GM23338 (cell line): ENCODE results near the gene RUSC2. TPM values are rescaled to one million over a fixed set of nuclear protein-coding genes. Genes with fewer than 3 reads are reported as not detected.

Experiments
- ATAC-seq: fragments of 200-7000 bp; cut with Tn5 transposase; 3 replicates; pipeline ENCODE4 v1.9.1; 2020
- DNase-seq: peaks from one replicate; pipeline ENCODE4 v3.0.0-alpha.2; 2015; ENCODE audit warnings: low spot score
- H2AFZ ChIP-seq: fragments of 200-600 bp; sonication (generic); 2 replicates; pipeline ENCODE4 v1.8.0; 2016; ENCODE audit warnings: antibody characterized with exemption, mild to moderate bottlenecking, moderate library complexity
- H3F3A ChIP-seq: fragments of 200-600 bp; sonication (generic); replicated peaks from 2 replicates; pipeline ENCODE4 v1.8.0; 2017; ENCODE audit warnings: antibody characterized with exemption, mixed run types, low read depth
- H3K27ac ChIP-seq: fragments of 200-600 bp; sonication (generic); 2 replicates; pipeline ENCODE4 v1.6.1; 2016; ENCODE audit warnings: low read depth
- H3K27me3 ChIP-seq: fragments of 200-600 bp; sonication (generic); 2 replicates; pipeline ENCODE4 v1.8.0; 2016; ENCODE audit warnings: mild to moderate bottlenecking, mixed run types, moderate library complexity; ENCODE audit not compliant: insufficient read depth
- H3K36me3 ChIP-seq: fragments of 200-600 bp; sonication (generic); 2 replicates; pipeline ENCODE4 v1.8.0; 2016; ENCODE audit warnings: mild to moderate bottlenecking; ENCODE audit not compliant: insufficient read depth
- H3K4me1 ChIP-seq: fragments of 200-600 bp; sonication (generic); 2 replicates; pipeline ENCODE4 v1.8.0; 2016; ENCODE audit warnings: mild to moderate bottlenecking, moderate library complexity; ENCODE audit not compliant: insufficient read depth
- H3K4me2 ChIP-seq: fragments of 200-600 bp; sonication (generic); 2 replicates; pipeline ENCODE4 v1.7.1; 2017; ENCODE audit warnings: mixed run types
- H3K4me3 ChIP-seq: fragments of 200-600 bp; sonication (generic); 2 replicates; pipeline ENCODE4 v1.6.1; 2016; ENCODE audit warnings: mixed run types
- H3K79me2 ChIP-seq: fragments of 200-600 bp; sonication (generic); replicated peaks from 2 replicates; pipeline ENCODE4 v1.8.0; 2017; ENCODE audit warnings: mild to moderate bottlenecking; ENCODE audit not compliant: insufficient read depth
- H3K9me2 ChIP-seq: fragments of 200-600 bp; sonication (generic); 2 replicates; pipeline ENCODE4 v1.8.0; 2017; ENCODE audit not compliant: insufficient read depth
- H4K20me1 ChIP-seq: fragments of 200-600 bp; sonication (generic); replicated peaks from 2 replicates; pipeline ENCODE4 v1.8.0; 2017; ENCODE audit warnings: mild to moderate bottlenecking; ENCODE audit not compliant: insufficient read depth
- H3K27ac Mint-ChIP-seq: 2 replicates; pipeline ENCODE4 v1.8.0; 2020; ENCODE audit warnings: inconsistent platforms, mild to moderate bottlenecking, moderate library complexity, mixed read lengths
- H3K27me3 Mint-ChIP-seq: 3 replicates; pipeline ENCODE4 v1.8.0; 2022; ENCODE audit warnings: low read depth, mild to moderate bottlenecking, moderate library complexity, mixed read lengths, inconsistent platforms; ENCODE audit not compliant: insufficient read depth, poor library complexity
- H3K36me3 Mint-ChIP-seq: 3 replicates; pipeline ENCODE4 v1.8.0; 2021; ENCODE audit warnings: low read depth, mild to moderate bottlenecking, inconsistent platforms, moderate library complexity, mixed read lengths
- H3K4me1 Mint-ChIP-seq: 3 replicates; pipeline ENCODE4 v1.8.0; 2020; ENCODE audit warnings: mild to moderate bottlenecking, inconsistent platforms, mixed read lengths
- H3K4me3 Mint-ChIP-seq: 3 replicates; pipeline ENCODE4 v1.8.0; 2021; ENCODE audit warnings: moderate library complexity, mild to moderate bottlenecking, inconsistent platforms, mixed read lengths
- H3K9me3 Mint-ChIP-seq: 3 replicates; pipeline ENCODE4 v1.8.0; 2020; ENCODE audit warnings: moderate library complexity, mild to moderate bottlenecking, inconsistent platforms, mixed read lengths
- CREB1 ChIP-seq: fragments of 250-450 bp; sonication (Bioruptor Pico); IDR thresholded peaks from 2 replicates; pipeline ENCODE4 v1.5.0; 2020; ENCODE audit warnings: low read depth, mild to moderate bottlenecking, moderate library complexity
- EZH2phosphoT487 ChIP-seq: fragments of 200-600 bp; sonication (generic); IDR thresholded peaks from one replicate; pipeline ENCODE4 v1.8.1; 2018; ENCODE audit warnings: antibody characterized with exemption; ENCODE audit not compliant: unreplicated experiment
- NANOG ChIP-seq: IDR thresholded peaks from 2 replicates; pipeline ENCODE4 v1.6.1; 2016; ENCODE audit warnings: antibody characterized with exemption, borderline replicate concordance
- ZNF331 ChIP-seq: fragments of 250-450 bp; sonication (Bioruptor Pico); IDR thresholded peaks from 2 replicates; pipeline ENCODE4 v1.5.0; 2020; ENCODE audit warnings: low read depth, mild to moderate bottlenecking, moderate library complexity
- polyA plus RNA-seq: library from polyadenylated mRNA; unstranded; fragments of >200 nt; fragmentation: Nextera tagmentation; extraction: Ambion mirVana; gene quantifications from 2 replicates; pipeline ENCODE4 v1.2.1, GENCODE V29; 2016
- total RNA-seq: library from RNA; depleted of rRNA; stranded (reverse); fragments of >200 nt; shearing (Covaris generic); gene quantifications from 2 replicates; pipeline ENCODE4 v1.2.3, GENCODE V29; 2014
- TF ChIP-seq, protein P1 (sequence below): IDR thresholded peaks from one replicate; pipeline ENCODE4 v1.6.1; 2018; ENCODE audit warnings: antibody characterized with exemption; ENCODE audit not compliant: unreplicated experiment
- TF ChIP-seq, protein P2 (sequence below): IDR thresholded peaks from 2 replicates; pipeline ENCODE4 v1.6.1; 2016; ENCODE audit warnings: antibody characterized with exemption
- TF ChIP-seq, protein P3 (sequence below): fragments of 250-450 bp; sonication (Bioruptor Pico); IDR thresholded peaks from 2 replicates; pipeline ENCODE4 v1.5.0; 2020; ENCODE audit warnings: mild to moderate bottlenecking, moderate library complexity

The RUSC2 gene
- total and polyA plus RNA-seq, 2 experiments from 2014 or later = 3.0 to 8.2 TPM

DNA sequence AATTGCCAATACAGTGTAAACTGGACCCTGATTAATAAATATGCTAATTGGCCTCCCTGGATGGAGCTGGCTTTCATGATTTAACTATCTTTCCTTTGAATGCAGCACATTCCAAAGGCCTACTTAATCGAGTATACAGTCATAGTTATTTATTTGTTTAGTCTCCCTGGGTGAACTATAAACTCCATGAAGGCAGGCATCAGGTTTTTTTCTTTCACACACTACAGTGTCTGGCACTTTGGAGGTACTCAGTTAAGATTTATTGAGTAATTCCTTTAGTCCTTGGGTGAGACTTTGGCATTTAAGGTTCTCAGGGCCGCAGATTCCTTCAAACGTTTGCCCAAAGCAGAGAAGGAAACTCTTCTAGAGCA is 20.5 kb downstream of the RUSC2 start:
- Histone ChIP-seq H3K4me1 (peaks cover 8% of the 10 kb centered on the region; the same call in 1 of the 2 replicates), H3K36me3 (no peaks in the 10 kb centered on the region), H3K27me3 (no peaks in the 10 kb centered on the region), H3K27ac (no peak overlapping the region), H3F3A (no peaks in the 10 kb centered on the region), H2AFZ (no peak overlapping the region), H3K79me2 (no peaks in the 10 kb centered on the region), H3K4me3 (no peak overlapping the region), H4K20me1 (0 out of 2 replicates have a peak, but pooled peaks cover 2% of the 10 kb centered on the region), H3K9me2 (no peaks in the 10 kb centered on the region), H3K4me2 (no peak overlapping the region)
- no peak overlapping the region for H3K27ac Mint-ChIP-seq
- TF ChIP-seq ZNF331 (no peak), NANOG (no peak), EZH2phosphoT487 (no peak), CREB1 (CRISPR knock-in tag) (no peak)
- TF ChIP-seq, protein P1, sequence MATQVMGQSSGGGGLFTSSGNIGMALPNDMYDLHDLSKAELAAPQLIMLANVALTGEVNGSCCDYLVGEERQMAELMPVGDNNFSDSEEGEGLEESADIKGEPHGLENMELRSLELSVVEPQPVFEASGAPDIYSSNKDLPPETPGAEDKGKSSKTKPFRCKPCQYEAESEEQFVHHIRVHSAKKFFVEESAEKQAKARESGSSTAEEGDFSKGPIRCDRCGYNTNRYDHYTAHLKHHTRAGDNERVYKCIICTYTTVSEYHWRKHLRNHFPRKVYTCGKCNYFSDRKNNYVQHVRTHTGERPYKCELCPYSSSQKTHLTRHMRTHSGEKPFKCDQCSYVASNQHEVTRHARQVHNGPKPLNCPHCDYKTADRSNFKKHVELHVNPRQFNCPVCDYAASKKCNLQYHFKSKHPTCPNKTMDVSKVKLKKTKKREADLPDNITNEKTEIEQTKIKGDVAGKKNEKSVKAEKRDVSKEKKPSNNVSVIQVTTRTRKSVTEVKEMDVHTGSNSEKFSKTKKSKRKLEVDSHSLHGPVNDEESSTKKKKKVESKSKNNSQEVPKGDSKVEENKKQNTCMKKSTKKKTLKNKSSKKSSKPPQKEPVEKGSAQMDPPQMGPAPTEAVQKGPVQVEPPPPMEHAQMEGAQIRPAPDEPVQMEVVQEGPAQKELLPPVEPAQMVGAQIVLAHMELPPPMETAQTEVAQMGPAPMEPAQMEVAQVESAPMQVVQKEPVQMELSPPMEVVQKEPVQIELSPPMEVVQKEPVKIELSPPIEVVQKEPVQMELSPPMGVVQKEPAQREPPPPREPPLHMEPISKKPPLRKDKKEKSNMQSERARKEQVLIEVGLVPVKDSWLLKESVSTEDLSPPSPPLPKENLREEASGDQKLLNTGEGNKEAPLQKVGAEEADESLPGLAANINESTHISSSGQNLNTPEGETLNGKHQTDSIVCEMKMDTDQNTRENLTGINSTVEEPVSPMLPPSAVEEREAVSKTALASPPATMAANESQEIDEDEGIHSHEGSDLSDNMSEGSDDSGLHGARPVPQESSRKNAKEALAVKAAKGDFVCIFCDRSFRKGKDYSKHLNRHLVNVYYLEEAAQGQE = no peak
- TF ChIP-seq, protein P2, sequence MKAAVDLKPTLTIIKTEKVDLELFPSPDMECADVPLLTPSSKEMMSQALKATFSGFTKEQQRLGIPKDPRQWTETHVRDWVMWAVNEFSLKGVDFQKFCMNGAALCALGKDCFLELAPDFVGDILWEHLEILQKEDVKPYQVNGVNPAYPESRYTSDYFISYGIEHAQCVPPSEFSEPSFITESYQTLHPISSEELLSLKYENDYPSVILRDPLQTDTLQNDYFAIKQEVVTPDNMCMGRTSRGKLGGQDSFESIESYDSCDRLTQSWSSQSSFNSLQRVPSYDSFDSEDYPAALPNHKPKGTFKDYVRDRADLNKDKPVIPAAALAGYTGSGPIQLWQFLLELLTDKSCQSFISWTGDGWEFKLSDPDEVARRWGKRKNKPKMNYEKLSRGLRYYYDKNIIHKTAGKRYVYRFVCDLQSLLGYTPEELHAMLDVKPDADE = no peak
- TF ChIP-seq, protein P3, sequence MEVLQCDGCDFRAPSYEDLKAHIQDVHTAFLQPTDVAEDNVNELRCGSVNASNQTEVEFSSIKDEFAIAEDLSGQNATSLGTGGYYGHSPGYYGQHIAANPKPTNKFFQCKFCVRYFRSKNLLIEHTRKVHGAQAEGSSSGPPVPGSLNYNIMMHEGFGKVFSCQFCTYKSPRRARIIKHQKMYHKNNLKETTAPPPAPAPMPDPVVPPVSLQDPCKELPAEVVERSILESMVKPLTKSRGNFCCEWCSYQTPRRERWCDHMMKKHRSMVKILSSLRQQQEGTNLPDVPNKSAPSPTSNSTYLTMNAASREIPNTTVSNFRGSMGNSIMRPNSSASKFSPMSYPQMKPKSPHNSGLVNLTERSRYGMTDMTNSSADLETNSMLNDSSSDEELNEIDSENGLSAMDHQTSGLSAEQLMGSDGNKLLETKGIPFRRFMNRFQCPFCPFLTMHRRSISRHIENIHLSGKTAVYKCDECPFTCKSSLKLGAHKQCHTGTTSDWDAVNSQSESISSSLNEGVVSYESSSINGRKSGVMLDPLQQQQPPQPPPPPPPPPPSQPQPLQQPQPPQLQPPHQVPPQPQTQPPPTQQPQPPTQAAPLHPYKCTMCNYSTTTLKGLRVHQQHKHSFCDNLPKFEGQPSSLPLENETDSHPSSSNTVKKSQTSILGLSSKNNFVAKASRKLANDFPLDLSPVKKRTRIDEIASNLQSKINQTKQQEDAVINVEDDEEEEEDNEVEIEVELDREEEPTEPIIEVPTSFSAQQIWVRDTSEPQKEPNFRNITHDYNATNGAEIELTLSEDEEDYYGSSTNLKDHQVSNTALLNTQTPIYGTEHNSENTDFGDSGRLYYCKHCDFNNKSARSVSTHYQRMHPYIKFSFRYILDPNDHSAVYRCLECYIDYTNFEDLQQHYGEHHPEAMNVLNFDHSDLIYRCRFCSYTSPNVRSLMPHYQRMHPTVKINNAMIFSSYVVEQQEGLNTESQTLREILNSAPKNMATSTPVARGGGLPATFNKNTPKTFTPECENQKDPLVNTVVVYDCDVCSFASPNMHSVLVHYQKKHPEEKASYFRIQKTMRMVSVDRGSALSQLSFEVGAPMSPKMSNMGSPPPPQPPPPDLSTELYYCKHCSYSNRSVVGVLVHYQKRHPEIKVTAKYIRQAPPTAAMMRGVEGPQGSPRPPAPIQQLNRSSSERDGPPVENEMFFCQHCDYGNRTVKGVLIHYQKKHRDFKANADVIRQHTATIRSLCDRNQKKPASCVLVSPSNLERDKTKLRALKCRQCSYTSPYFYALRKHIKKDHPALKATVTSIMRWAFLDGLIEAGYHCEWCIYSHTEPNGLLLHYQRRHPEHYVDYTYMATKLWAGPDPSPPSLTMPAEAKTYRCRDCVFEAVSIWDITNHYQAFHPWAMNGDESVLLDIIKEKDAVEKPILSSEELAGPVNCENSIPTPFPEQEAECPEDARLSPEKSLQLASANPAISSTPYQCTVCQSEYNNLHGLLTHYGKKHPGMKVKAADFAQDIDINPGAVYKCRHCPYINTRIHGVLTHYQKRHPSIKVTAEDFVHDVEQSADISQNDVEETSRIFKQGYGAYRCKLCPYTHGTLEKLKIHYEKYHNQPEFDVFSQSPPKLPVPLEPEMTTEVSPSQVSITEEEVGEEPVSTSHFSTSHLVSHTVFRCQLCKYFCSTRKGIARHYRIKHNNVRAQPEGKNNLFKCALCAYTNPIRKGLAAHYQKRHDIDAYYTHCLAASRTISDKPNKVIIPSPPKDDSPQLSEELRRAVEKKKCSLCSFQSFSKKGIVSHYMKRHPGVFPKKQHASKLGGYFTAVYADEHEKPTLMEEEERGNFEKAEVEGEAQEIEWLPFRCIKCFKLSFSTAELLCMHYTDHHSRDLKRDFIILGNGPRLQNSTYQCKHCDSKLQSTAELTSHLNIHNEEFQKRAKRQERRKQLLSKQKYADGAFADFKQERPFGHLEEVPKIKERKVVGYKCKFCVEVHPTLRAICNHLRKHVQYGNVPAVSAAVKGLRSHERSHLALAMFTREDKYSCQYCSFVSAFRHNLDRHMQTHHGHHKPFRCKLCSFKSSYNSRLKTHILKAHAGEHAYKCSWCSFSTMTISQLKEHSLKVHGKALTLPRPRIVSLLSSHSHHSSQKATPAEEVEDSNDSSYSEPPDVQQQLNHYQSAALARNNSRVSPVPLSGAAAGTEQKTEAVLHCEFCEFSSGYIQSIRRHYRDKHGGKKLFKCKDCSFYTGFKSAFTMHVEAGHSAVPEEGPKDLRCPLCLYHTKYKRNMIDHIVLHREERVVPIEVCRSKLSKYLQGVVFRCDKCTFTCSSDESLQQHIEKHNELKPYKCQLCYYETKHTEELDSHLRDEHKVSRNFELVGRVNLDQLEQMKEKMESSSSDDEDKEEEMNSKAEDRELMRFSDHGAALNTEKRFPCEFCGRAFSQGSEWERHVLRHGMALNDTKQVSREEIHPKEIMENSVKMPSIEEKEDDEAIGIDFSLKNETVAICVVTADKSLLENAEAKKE = no peak
- H3K36me3 Mint-ChIP-seq = no peaks in the 10 kb centered on the region
- no peak for DNase-seq
- no peaks in the 10 kb centered on the region for H3K4me1 Mint-ChIP-seq
- no peak for ATAC-seq
- H3K4me3 Mint-ChIP-seq = no peak overlapping the region
- H3K27me3 Mint-ChIP-seq = no peaks in the 10 kb centered on the region
- H3K9me3 Mint-ChIP-seq = no peaks in the 10 kb centered on the region
